Measurements from ENCODE around the gene SYS1.
"Not testable (repeated sequence)": the region's sequence is repeated elsewhere in the genome, so short reads cannot be mapped to it uniquely, and the experiment has no call there.

SYS1 gene

DNA sequence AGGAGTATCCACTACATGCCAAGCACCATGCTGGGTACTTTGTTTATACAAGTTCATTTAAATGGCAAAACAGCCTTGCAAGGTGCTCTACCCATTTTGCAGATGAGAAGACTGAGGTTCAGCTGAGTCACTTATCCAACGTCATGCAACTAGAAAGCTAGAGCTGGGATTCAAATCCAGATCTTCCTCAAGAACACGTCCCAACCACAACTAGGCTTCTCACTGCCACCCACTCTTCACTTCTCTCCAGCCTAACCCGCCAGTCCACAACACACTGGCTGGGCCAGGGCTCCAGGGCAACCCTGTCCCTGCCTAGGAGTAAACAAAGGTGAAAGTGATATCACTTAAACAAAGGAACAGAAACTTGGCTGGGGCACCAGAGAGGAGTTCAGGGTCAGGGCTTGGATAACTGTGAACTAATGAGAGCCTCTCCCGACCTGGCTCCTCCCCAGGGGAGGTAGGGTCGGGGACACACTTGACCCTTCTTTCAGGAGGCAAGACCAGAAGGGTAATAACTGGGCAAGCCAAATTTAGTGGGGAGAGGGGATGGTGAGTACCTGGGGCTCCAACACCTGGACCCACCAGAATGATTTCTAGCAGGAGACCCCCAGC is 22.6 kb upstream of the SYS1 start:
- no peak for DNase-seq (ENCODE audit: low read depth)

DNA sequence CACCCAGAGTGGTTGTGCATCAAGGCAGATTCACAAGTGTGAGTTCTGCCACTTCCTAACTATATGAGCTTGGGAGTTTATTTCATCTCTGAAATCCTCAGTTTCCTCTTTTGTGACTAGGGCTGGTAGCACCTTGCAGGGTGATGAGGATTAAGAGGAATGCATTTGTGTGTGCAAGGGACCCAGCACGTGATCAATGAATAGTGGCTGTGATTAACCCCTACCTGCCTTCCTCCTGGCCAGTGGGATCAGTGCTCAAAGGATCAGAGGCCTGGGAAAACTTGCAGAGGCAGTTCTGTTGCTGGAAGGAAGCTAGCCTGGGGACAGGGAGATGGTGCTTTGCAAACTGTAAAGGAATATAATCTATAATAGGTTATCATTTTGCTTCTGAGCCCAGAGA is 22.0 kb upstream of the SYS1 start:
- DNase-seq (ENCODE audit: low read depth) = no peak

DNA sequence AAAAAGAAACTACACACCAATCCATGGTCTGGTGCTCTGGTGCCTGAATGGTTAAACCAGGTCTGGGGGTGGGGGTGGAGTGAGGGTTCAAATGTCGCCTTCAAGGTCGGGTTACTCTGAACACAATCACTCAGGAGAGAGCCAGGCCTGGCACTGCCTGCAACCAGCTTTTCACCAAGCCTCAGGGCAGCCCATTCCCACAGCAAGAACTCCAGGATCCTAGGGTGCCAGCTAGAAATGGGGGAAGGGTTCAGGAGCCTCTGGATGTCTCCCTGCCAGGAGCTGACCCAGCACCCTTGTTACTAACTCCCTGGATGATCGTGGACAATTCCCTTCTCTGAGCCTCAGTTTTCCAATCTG is 21.4 kb upstream of the SYS1 start:
- no peak for DNase-seq (ENCODE audit: low read depth)

DNA sequence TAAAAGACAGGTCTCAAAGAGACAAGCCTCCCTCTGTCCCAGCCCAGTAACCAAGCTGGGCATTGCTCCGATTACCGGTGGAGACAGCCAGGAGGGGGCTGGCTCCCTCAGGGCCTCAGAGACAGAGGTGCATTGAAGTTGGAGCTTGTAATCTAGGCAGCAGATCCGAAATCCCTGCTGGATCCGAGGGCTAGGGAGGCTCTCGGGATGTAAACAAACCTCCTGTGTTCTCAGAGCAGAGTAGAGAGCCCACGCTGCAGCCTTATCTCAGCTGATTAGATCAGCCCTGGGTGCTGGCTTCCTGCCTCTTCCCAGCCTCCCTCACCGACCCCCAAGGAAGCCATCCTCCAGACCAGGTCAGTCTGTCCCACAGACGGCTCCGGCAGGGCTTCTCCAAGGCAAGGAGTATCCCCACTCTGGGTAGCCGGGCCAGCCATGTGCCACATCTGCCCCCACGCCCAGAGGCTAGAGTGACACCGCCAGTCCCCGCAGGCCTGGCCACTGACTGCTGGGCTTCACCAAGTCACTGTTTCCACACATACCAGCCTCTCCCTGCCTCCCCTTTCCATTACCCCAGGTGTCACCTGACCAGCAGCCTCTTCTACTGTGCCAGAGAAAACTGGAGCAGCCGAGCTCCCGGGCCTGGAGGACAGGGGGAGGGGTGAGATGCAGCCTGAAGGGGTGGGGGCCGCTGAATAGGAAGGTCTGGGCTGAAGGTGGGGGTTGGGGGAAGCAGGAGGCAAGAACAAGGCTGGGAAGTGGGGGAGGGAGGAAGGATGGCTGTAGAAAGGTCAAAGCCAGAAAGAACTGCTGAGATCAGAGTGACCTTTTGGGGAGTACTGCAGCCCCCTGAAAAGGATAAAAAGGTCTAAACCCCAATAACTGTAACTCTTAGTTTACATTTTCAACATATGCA is 20.8 kb upstream of the SYS1 start:
- DNase-seq (ENCODE audit: low read depth) = no peak

DNA sequence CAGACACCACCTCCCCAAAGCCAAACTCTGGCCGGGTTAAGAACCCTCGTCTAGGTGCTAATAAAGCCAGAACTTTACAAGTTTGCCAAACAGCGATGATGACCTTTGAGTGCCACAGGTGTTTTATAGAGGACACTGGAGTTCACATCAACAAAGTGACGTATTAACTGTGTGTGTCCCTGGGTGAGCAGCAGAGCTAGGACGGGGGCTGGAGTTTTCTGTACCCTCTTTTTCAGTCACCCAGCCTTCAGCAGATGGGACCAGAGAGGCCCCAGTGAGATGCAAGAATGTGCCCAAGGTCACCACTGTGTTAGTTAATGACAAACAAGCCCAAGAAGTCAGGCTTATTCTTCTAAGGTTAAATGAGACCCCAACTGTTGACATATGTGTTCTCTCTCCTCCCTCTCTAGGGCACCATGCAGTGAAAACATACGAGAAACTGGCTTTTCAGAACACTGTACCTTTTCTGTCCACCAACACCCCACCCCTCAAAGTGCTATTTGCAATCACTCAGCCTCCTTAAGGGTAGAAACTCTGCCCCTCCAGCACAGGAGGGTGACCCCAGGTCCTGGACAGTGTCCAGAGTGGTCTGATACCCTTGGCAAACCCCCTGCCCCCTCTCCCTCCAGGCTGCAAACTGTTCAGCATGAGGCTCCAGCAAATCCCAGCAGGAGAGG is 20.0 kb upstream of the SYS1 start:
- DNase-seq (ENCODE audit: low read depth) = no peak

DNA sequence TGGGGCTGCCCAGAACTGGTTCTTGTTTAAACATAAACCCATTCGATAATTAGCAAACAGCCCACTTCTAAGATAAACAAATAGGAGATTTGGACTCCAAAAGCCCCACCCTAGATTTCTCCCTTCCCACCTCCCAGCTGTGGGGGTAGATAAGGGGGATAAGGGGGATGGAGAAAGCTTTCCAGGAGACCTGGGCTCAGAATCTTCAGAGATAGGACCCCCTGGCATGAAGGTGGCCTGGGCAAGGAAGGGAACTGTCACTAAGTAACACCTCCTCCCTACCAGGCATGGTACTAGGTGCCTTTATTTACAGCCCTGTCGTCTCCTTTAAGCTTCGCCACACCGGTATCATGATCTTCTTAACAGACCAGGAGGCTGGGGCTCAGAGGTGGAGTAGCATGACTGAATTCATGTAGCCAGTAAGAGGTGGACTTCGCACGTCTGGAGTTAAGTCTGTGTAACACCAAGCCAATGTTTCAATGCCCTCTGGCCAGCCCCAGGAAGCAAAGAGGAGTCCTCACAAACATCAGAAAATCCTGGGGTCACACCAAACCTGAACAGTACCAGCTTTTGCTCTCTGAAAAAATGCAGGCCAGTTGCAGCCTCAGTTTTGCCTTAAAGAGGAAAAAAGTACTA is 19.3 kb upstream of the SYS1 start:
- DNase-seq (ENCODE audit: low read depth) = no peak

DNA sequence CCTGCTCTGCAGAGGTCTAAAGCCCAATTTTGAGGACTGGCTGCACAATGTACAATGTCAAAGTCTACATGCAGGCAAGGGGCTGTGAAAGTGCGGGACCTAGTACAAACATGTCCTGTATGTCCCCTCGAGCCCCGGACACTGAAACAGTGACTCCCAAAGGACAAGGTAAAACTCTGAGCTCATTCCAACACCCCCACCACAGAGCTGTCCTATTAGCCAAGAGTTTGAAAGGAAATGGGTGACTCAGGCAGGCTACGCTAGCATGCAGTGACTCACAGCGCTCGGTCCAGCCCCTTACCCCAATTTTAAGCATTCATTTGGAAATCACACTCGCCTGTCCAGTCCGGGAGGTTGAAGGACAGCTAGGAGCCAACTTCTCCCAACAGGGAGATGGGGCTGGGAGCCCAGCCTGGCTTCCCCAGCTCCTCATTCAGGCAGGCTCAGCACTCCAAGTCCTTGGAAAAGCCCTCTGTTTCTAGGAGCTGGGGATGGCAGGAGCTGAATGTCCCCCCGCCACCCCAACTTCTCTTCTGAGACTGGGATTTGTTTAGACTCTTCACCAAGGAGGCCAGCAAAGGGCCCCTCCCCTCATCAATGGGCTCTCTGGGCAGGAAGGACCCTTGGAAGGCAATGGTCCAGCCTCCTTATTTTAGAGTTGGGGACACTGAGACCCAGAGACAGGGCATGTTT is 18.6 kb upstream of the SYS1 start:
- DNase-seq (ENCODE audit: low read depth) = no peak

DNA sequence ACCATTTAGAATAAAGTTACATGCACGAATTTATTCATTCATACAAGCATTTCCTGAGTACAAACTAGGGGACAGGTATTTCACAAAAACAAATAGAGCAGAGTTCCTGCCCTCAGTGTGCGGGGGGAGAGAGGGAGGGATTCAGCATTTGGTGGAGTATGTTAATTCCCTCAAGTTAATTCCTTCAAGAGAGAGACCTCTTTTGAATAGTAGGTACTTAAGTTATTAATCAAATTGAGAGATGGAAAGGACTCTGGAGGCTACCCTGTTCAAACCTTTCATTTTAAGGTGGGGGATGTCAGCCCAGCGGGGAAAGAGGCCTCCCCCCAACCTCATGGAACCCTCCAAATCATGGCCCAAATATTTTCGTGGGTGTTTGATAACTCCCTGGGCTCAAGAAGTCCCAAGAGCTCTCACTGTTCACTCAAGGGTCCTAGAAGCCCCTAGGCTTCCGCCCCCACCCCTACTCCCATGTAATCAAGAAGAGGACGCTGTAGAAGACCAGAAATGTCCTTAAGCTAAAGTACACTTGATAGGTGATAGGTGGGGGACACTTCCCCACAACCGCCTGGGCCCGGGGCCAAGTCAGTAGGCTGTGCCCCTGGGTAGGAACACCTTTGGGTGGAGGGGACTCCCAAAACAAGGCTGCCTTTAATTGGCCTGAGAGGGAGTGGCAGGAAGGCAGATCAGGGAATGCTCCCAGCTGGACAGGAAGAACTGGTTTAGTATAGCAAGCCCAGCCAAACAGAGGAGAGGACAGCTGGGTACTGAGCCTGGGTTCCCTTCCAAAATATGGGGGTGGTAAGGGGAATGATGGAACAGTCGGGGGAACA is 17.6 kb upstream of the SYS1 start:
- no peak for DNase-seq (ENCODE audit: low read depth)

DNA sequence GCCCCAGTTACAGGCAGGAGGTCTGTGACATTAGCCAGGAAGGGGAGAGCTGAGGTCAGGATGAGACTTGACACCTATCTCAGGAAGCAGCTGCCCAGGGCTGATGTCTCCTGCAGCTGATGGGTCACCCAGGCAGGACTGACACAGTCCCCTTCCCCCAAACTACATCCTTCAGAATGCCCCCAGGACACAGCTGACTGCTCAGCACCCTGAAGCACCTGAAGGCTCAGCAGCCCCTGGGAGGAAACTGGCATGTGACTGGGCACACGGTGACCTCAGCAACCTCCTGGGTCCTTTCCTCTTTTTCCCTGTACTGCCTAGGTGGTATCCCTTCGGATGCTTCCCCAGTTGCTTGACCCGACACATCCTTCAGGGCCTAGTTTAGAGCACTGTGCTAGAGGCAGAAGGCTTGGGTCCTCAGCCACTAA is 16.7 kb upstream of the SYS1 start:
- no peak for DNase-seq (ENCODE audit: low read depth)

DNA sequence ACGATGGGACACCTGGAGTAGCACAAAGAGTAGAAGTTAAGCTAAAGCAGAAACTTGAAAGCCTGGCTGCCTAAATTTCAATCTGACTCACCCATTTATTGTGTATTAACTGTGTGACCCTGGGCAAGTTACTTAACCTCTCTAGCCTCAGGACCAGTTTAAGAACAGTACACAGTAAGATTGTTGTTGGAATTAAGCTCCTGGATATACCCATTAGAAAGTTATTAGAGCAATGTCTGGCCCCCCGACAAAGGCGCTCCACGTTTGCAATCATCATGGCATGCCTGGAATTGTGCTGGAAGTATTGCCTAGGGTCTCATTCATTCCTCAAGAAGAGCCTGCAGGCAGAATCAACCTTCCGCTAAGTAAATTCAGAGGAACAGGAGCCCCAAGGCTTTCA is 16.1 kb upstream of the SYS1 start:
- DNase-seq (ENCODE audit: low read depth) = no peak

DNA sequence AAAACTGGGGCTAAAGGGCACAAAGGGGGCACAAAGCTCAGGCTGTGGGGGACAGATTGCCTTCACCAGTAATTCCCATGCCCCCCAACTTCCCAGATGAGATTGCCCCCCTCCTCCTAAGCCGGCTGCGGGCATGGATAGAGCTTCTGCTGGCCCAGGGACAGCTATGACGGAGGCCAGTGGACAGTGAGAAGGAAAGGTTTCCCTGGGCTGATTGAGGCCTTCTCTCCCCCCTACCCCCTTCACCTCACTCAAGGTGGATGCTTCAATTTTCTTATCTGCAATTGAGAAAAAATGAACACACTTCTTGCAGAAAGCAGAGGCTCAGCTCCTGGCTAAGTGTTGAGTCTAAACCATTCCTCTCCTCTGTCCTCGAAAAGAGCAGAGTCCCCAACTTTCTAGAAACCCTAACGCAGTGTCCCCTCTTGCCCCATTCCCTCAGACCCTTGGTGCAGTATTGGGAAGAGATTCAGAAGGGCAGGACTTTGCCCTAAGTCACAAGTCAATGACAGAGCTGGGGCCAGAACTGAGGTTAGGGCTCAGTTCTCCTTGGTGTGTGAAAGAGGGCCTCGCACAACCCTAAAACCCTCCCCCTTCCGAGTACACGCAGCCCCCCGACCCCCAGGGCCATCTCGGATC is 15.5 kb upstream of the SYS1 start:
- DNase-seq (ENCODE audit: low read depth) = no peak

DNA sequence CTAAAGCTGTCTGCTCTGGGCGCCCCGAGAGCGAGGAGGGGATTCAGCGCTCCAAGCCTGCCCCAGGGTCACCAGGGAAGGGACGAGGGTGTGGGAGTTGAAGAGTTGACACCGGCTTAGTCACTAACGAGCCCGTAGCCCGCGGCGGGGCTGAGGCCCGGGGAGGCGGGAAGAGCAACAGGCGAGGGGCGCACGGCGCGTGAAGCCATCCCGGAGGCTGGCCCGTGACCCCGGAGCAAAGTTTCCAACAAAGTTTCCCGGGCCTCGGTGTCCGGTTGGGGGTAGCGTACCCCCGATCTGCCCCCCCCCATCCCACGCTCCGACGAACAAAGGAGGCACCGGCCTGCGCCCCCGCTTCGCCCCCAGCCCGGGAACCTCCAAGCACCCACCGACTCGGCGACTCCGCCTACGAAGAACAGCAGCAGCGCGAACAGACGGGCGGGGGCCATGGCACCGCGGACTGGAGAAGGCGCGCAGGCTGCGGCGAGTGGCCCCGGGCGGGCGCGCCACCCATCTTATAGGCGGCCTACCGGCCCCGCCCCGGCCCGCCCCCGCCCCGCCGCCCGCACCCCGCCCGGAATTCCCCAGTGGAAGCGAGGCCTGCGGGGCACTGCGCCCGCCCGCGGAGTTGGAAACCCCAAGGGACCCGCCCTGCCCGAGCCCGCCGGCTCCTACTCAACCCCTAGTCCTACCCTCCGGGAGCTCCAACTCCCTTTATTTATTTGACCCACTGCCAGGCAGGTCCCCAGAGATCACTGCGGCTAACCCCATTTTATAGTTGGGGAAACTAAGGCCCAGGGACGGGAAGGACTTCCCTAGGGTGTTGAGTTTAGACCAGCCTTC is 14.8 kb upstream of the SYS1 start, which contains the start of gene SDC4:
TSS of gene SDC4 (minus strand) at position 489 of the 843 bp plus-strand sequence. CDS start at position 449, 40 bp downstream.
- DNase-seq (ENCODE audit: low read depth) = no peak

DNA sequence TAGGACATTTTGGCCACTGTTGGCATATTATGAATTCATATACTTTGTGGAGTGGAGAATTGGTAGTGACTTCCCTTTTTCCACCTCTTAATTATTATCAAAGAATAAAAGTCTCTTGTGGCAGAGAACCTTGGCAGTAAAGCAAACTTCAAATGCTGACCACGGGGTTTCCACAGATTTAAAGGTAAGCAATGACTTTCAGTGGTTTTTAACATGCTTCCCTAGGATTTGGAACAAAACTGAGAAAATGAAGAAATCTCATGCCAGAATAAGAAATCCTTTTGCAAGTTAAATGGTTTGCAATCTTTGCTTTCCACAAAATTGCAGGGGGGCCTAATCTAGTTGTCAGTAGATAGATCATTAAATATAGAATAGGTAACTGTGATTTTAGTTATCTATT is 12.7 kb upstream of the SYS1 start:
- no peak for DNase-seq (ENCODE audit: low read depth)

DNA sequence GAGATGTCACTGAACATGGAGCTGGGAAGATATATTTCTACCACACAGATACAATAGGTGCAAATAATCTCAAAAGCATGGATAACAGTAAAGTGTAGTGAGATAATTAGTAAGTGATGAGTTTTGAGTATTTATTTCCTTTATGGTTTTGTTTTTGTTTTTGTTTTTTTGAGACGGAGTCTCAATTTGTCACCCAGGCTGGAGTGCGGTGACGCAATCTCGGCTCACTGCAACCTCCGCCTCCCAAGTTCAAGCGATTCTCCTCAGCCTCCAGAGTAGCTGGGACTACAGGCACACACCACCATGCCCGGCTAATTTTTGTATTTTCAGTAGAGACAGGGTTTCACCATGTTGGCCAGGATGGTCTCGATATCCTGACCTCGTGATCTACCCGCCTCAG is 12.2 kb upstream of the SYS1 start:
- not testable (repeated sequence) for DNase-seq (ENCODE audit: low read depth)

DNA sequence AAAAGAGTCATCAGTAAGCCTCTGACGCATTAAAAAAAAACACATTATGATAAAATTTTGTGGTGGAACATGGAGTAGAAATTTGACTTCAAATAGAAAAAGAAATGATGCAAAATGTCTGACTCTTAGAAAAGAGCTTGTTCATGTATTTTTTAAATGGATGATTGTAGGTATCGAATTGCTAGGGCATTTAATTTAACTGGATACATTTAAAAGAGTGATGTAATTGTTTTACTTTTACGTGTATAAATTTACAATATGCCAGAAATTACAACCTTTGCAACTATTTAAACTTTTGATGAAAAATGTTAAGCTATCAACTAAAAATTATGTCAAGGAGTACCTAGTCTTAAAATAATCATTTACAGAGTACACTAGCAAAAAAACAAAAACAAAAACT is 10.2 kb upstream of the SYS1 start:
- no peak for DNase-seq (ENCODE audit: low read depth)

DNA sequence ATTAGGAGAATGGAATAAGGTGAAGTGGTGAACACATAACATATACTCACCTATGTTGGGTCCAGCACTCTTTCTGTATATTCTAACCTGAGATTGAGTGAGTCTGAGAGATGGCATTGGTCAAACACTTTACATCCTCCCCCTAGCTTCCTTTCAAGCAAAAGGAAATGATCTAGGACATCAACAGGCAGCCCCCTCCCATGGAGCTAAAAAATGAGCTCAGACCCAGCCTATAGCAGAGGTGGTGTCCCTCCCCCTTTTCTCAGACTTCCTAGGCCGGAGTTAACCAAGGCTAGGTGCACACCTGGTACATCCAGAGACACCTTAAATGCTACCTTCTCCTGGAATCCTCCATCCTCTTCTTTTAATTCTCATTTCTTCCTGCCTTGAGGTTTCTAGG is 9.2 kb upstream of the SYS1 start:
- no peak for DNase-seq (ENCODE audit: low read depth)

DNA sequence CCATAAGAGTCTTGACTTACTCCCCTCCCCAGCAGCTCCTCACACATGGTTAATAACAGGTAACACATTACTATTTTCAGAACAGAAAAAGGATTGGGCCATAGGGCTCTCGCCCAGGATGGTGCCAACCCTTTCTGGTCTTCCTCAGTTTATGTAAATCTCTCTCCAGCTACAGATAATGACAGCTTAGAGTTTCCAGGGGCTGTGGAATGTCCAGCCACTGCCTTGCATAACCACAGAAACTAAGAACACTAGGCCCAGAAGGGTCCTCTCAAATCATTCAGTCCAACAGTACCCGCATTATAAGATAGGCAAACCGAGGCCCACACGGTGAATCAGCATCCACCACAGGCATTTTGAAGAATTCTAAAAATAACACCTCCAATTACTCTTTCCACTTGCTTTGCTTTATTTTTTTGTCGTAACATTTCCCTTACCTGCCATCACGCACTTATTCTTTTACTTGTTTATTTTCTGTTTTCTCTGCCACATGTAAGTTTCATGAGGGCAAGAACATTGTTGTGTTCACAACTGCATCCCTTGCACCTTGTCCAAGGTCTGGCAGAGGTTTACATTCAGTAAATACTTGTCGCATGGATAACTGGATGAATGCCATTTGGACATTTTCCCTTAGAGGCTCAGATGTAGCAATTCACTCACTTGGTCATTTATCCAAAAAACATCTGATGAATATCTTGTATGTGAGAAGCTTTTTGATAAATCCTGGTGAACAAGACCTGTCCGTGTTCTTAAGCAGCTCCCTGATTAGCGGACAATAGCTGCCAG is 8.3 kb upstream of the SYS1 start:
- no peak for DNase-seq (ENCODE audit: low read depth)

DNA sequence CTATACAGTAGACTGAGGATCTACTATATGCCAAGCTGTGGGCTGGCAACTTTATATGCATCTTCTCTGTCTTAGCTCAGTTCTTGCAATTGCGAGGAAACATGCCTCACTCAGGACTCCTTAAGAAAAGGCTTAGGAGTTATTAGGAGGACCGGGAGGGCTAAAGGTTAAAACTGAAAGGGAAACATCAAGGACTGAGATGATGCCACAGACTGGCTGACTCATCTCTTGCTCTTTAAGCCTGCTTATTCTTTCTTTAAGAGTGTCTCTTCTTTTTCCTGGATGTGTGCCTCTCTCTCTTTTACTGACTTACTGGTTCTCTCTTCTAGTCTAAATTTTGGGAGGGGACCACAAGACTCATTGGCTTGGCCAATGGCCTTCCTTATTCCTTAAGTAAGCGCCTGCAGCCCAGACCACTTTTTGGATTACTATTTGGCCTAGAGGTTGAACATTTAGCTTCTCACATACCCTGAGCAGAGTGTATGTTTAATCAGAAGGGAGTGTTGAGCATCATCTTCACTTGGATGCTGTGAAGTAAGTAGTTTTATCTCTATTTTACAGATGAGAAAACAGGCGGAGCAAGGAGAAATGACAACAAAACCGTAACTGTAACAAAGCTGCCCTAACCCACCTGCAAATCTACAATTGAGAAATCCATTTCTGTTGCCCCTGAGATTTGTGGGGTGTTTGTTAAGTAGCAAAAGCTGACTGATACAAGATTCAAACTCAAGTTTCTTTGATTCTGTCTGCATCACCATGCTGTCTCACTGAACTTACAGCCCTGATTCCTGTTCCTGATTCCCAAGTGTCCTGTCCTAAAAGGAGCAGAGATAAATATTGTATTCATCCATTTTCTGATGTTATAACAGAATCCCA is 7.5 kb upstream of the SYS1 start:
- no peak for DNase-seq (ENCODE audit: low read depth)

Measured in HS-27A (cell line).